GM19395 (cell line): ENCODE results near the gene RASGRF1.

Source experiments
- ATAC-seq: cut with Tn5 transposase; IDR thresholded peaks from one replicate; pipeline ENCODE4 v1.9.1; 2021; ENCODE audit warnings: mild to moderate bottlenecking, moderate library complexity; ENCODE audit not compliant: unreplicated experiment

Gene RASGRF1

DNA sequence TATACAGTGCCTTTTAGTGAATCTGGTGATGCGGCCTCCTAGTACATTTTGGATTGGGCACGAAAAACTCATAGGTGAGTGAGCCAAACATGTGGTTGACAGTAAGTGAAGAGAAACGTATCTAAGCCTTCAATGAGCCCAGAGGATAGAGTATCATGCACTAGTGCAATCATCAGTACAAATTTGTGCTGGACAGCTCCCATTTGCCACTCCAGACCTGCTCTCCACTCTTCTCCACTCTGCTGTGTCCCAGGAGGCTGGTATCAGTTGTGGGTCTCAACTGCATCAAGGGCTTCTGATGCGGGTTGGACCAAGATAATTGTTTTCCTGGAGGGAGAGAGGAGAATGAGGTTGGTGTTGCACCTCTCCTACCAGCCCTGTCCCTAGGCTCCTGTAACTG, 9.1 kb upstream of the RASGRF1 start:
- ATAC-seq, result no peak

DNA sequence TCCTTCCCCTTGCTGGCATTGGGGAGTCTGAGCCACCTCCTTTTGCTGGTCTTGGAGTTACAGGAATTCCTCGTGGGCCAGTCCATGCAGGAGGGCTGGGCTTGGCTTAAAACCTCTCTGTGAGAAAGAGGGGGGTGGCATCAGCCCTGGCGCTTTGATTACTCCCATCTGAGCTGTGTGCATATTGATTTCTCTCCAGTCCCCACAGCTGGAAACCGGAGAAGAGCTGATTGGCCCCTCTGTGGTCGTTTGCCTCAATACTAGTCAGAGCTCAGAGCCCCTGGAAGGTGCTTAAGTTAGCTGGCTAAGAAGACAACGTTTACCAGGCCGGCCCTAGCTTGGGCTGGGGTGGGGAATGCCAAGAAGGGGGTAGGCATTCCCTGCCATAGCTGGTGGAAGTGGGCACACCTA, 4.0 kb upstream of the RASGRF1 start:
- ATAC-seq, result no peak

DNA sequence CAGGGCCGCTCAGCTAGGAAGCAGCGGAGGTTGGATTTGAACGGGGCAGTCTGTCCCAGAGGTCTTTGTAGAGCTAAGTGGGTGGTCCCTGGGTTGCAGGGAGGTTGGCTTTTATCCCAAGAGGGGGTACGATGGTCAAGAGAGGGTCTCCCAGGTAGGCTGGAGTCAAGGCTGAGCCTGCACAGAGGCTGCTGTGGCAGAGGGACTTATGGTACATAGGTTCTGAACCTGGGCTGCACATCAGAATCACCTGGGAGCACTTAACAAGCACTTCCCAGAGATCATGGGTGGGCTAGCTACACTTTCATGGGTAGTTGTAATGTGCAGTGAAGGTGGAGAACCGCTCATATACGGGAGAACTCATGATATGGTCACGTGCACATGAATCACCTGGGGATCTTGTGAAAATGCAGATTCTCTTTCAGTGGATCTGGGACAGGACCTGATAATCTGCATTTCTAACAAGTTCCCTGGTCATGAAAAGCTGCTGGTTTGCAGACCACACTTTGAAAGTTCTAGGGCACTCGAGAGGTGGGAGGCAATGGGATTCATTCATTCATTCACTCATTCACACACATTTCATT, 2.9 kb upstream of the RASGRF1 start:
- no peak for ATAC-seq

DNA sequence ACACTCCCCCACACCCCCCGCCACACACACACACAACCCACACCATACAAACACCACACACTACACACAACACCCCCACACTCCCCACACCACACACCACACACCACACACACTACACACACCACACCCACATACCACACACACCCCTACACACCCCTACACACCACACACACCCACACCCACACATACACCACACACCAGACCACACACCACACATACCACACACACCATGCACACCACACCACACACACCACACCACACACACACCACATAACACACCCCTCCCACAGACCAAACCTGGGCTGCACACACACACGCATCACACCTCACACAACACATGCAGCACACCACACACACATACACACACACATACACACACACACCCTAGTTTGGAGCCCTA, 1.8 kb upstream of the RASGRF1 start:
- ATAC-seq, result no peak

DNA sequence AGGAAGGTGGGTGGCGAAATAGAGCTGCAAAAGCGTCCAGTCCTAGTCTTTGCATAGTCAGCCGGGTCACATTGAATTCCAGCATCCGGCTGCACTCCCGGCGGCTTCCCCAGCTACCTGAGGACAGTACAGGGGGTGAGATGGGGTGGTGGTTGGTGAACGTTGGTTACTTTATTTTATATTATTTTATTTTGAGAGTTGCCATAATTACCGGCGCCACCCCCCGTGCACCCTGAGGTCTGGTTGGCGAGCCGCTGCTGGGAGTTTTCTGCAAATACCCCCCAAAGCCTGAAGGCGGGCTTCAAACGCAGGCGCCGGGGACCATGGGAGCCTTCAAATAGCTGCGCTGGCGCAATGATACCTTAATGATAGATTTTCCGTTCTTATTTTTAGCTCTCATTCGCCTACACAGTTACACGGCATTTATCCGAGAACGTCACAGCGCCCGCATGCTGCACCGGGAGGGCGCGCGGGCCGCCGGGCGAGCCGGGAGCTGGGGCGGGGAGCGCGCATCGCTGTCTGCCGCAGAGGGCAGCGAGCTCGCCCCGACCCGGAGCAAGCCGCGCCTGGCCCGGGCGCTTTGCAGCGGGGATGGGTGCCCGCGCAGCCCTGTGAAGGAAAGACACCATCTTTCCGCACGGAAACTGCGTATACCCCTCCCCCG, 756 bp upstream of the RASGRF1 start:
- no peak for ATAC-seq

DNA sequence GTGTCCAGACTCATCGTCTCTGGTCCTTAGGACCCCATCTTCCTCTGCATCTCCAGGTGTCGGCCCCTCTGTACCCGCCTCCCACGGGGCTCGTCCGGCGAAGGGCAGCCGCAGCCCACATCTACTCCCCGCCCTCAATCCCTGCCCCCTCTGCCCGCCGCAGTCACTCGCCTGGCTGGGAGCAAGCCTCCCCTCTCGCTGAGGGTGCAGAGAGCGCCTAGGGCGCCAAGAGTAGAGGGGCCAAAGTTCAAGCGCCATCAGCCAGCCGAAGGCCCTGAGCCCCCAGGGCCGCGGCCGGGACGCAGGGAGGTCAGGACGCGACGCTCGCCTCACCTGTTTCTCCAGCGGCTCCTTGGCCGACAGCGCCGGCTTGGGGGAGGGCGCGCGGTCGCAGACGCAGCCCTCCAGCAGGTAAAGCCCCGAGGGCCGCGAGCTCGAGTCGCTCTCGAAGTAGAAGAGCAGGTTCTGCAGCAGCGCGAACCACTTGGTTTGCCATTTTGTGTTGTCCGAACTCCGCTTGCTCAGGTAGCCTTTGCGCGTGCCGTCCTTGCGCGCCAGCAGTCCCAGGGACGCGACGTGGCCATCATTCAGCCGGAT, 592 bp downstream of the RASGRF1 start:
- no peak for ATAC-seq

DNA sequence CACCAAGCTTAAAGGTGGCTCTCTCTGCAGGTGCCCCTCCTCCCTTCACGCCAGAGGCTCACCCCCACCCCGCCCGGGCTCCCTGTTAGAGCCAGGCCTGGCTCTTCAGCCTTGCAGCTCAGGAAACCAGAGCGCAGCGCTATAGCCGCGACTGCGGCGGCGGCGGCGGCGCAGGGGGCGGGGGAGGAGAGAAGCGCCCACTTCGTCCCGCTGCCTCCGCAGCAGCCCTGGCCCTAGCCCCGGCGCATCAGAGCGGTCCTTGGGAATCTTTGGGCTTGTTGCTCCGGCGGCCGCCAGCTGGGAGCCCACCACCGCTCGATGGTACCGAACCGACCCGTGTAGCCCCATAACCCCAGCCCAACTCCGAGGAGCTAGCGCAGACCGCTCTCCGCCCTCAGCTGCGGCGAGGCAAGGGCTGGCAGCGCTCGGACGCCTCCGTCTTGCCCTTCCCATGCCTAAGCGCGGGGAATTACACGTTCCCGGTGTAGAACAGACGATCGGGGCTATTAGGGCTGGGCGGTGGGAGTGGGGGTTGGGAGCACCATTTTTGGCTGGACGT, 1.2 kb downstream of the RASGRF1 start:
- ATAC-seq, result no peak

DNA sequence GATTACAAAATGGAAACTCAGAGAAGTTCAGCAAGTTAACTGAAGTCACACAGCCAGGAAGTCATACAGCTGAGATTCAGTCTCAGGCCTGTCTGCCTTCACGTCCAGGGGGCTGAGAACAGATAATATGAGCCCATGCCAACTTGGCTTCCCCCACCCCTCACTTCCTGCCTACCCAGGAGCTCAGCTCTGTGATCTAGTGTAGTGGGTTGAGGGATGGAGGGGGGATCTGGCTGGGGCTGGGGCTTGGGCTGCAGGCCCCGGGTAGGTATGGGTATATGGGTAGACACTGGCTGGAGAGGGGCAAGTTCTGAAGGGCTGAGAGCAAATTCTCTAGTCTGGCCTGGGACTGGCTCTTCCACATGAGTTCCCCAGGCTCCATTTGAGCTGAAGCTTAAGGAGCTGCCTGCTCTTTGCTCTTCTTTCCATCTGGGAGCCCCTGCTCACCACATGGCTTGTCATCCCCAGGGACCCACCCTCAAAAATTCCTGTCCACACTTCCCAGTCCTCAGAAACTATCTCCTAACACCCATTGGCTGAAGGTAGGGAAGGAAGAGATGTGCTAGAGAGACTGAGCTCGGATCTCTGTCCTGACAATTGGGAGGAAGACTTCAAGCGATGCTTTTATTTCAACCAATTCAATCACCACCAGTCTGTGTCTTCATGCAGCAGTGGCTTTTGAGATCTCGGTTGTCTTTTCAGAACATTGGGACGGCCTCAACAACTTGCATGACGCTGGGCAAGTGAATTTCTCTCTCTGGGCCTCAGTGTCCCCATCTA, 2.0 kb downstream of the RASGRF1 start:
- no peak for ATAC-seq

DNA sequence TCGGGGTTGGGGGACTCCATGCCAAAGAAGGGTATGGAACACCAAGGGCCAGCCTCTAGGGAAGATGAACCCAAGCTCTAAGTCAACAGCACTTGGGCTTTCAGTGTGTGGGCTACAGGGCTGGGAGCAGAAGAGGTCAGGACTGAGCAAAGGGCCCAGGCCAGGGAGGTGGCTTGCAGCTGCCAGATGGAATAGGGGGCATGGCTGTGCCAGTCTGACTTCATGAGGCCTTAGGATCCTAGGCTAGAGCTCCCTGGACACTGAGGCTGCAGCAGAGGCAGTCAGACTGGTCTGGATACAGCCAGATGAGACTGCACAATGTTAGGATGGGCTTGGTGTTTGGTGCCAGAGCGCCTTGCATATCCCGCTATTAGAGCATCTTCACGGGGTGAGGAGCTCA, 3.8 kb downstream of the RASGRF1 start:
- ATAC-seq, result no peak

DNA sequence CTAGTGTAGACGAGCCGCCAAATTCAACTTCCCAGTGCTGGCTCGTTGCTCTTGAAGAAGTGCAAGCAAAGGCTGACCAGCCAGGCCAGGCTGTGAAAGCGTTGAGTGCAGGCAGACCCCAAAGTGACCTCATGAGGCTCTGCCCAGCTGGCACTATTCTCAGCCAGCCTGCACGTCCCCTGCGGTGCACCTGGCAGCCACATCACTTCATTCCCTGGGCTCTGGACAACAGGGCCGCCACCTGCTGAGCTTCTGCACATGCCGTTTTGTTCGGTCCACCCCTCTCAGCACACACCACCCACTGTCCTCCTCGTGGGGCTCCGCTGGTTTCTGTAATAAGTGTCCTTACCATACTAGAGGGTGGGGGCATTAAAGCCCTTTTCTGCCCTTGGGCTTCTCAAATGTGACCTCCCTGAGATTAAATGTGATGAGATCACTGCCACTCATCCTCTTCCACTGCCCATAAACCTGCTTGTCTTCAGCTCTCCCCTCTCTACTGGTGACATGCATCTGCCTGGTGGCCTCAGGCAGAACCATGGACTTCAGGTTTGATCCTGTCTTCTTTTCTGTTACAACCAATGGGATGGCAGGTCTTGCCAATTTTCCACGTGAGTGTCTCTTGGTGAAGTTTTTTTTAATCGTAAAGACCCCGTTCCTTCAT, 6.1 kb downstream of the RASGRF1 start:
- no peak for ATAC-seq

DNA sequence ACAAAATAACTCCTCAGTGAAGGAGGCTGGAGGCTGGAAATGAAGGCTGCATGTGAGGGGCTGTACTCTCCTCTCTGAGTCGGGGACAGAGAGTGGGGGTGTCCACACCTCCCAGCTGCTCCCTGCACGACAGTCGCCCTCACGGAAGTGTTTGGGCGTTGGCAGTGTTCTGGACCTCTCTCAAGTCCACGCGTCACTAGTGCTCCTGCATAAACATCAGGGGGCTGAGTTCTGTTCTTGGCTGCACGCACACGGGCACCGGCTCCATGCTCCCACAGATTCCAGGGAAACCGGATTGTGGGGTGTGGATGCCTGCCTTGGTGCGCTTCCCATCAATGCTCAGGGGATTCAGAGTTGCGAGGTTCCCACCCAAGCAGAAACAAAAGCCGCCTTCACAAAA, 7.4 kb downstream of the RASGRF1 start:
- ATAC-seq, result no peak

DNA sequence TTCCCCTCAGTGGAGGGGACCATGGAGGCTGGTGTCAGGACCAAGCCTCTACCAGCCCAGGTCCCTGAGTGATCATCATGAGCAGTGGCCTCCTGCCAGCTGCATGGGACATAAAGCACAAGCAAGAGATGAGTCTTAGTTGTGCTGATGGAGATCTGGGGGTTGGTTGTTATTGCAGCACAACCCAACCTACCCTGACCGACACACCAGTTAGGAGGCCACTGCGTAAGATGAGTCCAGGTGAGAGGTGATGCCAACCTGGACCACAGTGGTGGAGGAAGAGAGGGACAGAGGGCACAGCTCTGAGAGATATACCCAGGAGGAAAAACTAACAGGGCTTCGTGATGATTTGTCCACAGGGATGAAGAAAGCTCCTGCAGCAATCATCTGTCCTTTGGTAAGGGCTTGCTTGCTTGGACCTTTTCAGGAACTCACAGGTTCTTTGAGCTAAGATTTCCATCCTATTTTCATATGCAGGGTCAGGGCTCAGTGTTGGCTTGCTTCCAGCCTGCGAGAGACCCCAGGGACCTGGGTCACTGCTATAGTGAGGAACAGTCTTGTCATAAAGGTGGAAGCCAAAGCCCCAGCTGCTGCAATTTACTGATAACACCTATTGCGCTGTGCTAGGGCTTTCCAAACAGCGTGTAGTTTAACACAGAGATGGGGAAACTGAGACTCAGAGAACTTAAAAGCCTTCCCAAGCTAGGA, 8.1 kb downstream of the RASGRF1 start:
- no peak for ATAC-seq

DNA sequence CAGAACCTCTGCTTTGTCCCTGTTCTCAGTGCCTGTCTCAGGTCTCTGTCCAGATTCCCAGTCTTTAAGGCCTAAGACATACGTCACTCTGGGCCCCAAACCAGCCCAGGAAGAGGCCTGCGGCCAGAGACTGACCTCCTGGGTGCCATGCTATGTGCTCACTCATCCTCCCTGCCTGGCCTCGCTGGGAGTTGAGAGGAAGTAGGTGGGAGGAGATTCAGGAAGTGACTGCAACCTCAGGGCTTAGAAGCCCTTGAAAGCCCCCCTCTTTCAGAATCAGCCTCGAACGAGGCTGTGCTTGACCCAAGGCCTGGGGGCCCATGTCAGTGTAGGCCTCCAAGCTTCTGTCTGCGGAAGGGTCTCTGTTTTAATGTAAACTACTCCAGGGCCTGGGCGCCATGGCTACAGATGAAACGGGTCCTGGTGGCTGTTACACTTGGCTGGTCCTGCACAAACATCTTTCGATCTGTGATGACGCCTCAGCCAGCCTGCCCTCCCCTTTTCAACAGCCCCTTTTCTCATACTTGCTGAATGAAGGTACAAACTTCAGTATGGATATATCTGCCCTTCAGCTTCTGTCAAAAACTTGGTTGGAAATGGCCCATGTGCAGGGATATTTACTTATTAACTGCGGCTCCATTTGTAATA, 11.7 kb downstream of the RASGRF1 start:
- ATAC-seq, result no peak

DNA sequence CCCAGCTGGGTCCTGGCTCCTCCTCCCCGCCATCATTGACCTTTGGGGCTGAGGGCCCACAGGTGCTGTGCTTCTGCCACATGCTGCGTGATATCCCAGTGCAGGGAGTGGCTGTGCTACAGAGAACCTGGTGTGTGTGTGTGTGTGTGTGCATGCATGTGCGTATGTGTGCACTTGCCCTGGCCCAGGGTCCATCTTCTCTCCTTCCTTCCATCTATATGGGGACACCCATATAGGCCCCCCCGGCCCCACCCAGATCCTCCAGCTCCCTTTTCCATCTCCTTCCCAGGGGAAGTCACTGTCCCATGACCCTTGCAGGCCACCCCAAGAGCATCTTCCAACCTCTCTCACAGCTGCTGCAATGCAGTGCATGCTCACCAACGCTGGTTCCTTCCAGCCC, 12.6 kb downstream of the RASGRF1 start:
- ATAC-seq, result no peak

DNA sequence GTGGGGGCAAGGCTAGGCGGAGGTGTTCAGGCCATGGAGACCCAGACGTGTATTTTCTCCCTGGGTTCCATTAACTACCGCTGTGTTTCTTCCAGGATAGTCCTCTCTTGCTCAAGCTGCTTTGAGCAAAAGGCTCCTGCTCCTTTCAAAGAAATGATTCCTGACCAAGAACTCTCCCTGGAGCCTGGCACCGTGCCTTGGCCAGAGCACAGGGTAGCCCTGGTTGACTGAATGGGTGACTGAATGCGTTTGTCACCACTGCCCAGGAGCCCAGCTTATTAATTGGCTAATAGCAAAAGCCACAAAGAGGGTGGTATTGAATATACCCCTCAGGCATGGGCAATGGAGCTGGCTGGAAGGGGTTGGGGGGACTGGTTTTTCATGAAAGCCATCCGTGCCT, 13.9 kb downstream of the RASGRF1 start:
- ATAC-seq, result no peak

DNA sequence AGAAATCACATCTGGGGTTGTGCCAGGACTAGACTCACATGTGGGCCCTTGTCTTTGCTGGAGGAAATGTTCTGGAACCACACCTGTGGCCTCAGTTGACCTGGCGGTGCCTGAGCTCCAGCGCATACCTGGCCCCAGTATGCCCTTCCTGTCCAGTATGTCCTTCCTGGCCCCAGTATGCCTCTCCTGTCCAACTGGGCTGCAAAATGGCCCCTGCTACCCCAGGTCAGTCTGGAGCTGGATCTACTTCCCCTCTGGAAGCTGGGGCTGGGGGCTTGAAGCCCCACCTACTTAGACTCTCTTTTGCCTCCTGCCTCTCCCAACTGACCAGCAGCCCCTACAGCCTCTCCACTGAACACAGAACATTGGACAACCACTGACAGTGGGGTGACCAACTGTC, 15.3 kb downstream of the RASGRF1 start:
- no peak for ATAC-seq

DNA sequence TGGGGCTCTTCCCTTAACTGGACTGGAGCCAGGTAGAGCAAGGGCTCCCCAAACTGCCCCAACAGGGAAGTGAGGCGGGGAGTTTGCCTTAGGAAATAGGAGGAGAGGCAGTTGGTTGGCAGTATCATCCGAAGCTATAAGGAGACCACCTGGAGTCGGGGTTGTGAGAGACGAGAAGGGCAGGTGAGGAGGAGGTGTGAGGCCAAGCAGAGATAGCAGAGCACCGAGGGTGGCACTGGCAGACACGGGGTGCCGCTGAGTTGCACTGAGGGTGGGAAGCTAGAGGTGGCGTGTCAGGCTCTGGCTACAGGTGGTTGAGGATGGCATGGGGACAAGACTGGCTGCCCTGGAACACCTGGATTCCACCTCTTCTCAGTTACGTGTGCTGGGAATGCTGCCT, 17.2 kb downstream of the RASGRF1 start:
- ATAC-seq, result no peak

DNA sequence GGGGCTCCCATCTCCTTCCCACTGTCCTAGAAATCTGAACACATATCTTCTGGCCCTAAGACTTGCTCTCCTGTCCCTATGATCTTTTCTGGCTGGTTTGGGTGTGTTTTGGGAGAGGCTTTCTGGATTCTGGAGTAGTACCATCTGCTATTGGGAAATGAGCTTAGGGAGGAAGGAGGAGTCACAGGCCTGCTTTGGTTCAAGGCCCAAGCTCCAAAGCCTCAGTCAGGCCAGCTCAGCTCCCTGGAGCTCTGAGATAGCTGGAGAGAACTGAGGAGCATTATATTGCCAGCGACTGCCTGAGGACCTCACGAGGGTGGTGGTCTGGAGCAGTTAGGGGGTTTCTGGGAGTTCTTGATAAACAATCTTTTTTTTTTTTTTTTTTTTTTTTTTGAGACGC, 18.7 kb downstream of the RASGRF1 start:
- no peak for ATAC-seq

DNA sequence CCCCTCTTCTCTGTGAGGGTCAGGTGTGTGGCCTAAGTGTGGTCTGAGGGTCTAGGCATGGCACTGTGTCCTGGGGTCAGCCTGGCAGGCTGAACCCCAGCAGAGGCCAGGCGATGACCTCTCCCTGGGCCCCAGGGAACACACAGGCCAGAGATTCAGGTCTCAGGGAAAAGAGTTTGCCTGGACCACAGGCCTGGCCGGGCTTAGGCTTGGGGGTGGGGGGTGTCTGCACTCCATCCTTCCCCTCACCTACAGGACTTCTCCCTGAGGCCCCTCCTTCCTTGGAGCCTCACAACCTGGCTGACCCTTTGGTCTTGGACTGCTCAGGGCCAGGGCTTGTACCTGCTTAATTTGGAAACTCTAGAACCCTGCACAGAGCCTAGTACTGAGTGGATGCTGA, 21.8 kb downstream of the RASGRF1 start:
- no peak for ATAC-seq

DNA sequence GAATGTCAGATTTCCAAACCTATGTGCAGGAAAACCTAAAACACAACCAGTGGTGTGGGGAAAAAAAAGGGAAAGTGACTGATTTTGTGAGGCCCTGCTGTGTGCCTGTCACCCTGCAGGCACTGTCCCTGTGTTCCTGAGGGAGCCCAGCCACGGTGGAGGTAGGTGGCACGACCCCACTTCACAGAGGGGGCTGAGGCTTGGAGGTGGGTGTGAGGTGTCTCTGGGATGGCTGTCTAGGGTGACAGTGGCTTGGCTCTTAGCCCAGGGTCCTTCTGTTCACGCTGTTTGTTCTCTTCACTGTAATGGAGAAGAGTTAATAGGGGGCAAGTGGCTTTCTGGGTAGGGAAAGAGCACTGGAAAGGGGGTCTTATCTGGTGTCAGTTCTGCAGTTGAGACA, 22.6 kb downstream of the RASGRF1 start:
- ATAC-seq, result no peak
